ENCODE data around the gene SYNPR. TPM values are rescaled to one million over a fixed set of nuclear protein-coding genes. Genes with fewer than 3 reads are reported as not detected.

SYNPR gene
- total RNA-seq, 1 donor, result not detected

GRCh38 chr3:63450023-63450422, 171.9 kb downstream of the SYNPR start:
- Histone ChIP-seq H3K4me1 (ENCODE audit: insufficient read depth, low read length) (no peaks in the 10 kb centered on the region), H3K27me3 (ENCODE audit: insufficient read depth, low read length) (no peaks in the 10 kb centered on the region), H3K9me3 (ENCODE audit: low read depth, low read length) (no peaks in the 10 kb centered on the region), H3K4me3 (ENCODE audit: low read length) (no peak overlapping the region)

- H3K4me3 ChIP-seq (ENCODE audit: low read length), result no peak overlapping the region
- H3K4me1 ChIP-seq (ENCODE audit: insufficient read depth, low read length), result no peaks in the 10 kb centered on the region
- H3K9me3 ChIP-seq (ENCODE audit: low read depth, low read length), result no peaks in the 10 kb centered on the region
- H3K27me3 ChIP-seq (ENCODE audit: insufficient read depth, low read length), result no peaks in the 10 kb centered on the region
Observed at GRCh38 chr3:63450634-63451363, 172.7 kb downstream of the SYNPR start.

- H3K4me3 ChIP-seq (ENCODE audit: low read length), result no peak overlapping the region
- H3K9me3 ChIP-seq (ENCODE audit: low read depth, low read length), result no peaks in the 10 kb centered on the region
- no peaks in the 10 kb centered on the region for H3K27me3 ChIP-seq (ENCODE audit: insufficient read depth, low read length)
Observed at GRCh38 chr3:63456901-63457300, 178.8 kb downstream of the SYNPR start.

GRCh38 chr3:63458405-63458804, 180.3 kb downstream of the SYNPR start:
- Histone ChIP-seq H3K27me3 (ENCODE audit: insufficient read depth, low read length) (no peaks in the 10 kb centered on the region), H3K9me3 (ENCODE audit: low read depth, low read length) (no peaks in the 10 kb centered on the region), H3K4me3 (ENCODE audit: low read length) (no peak overlapping the region), H3K4me1 (ENCODE audit: insufficient read depth, low read length) (no peaks in the 10 kb centered on the region)

More at GRCh38 chr3:63456901-63457300, 178.8 kb downstream of the SYNPR start:
- H3K4me1 ChIP-seq (ENCODE audit: insufficient read depth, low read length), result no peaks in the 10 kb centered on the region

GRCh38 chr3:63462732-63463131, 184.6 kb downstream of the SYNPR start:
- no peaks in the 10 kb centered on the region for H3K9me3 ChIP-seq (ENCODE audit: low read depth, low read length)
- no peaks in the 10 kb centered on the region for H3K27me3 ChIP-seq (ENCODE audit: insufficient read depth, low read length)
- H3K4me3 ChIP-seq (ENCODE audit: low read length), result no peak overlapping the region
- H3K4me1 ChIP-seq (ENCODE audit: insufficient read depth, low read length), result no peaks in the 10 kb centered on the region

- Histone ChIP-seq H3K27me3 (ENCODE audit: insufficient read depth, low read length) (no peaks in the 10 kb centered on the region), H3K4me1 (ENCODE audit: insufficient read depth, low read length) (no peaks in the 10 kb centered on the region), H3K9me3 (ENCODE audit: low read depth, low read length) (no peaks in the 10 kb centered on the region), H3K4me3 (ENCODE audit: low read length) (no peak overlapping the region)
Observed at GRCh38 chr3:63467392-63467791, 189.3 kb downstream of the SYNPR start.

GRCh38 chr3:63470745-63471144, 192.6 kb downstream of the SYNPR start:
- Histone ChIP-seq H3K27me3 (ENCODE audit: insufficient read depth, low read length) (no peaks in the 10 kb centered on the region), H3K4me1 (ENCODE audit: insufficient read depth, low read length) (no peaks in the 10 kb centered on the region), H3K4me3 (ENCODE audit: low read length) (no peak overlapping the region), H3K9me3 (ENCODE audit: low read depth, low read length) (no peaks in the 10 kb centered on the region)

- Histone ChIP-seq H3K4me1 (ENCODE audit: insufficient read depth, low read length) (no peaks in the 10 kb centered on the region), H3K9me3 (ENCODE audit: low read depth, low read length) (no peaks in the 10 kb centered on the region), H3K4me3 (ENCODE audit: low read length) (no peak overlapping the region), H3K27me3 (ENCODE audit: insufficient read depth, low read length) (no peaks in the 10 kb centered on the region)
Observed at GRCh38 chr3:63471781-63472180, 193.7 kb downstream of the SYNPR start.

- Histone ChIP-seq H3K4me1 (ENCODE audit: insufficient read depth, low read length) (no peaks in the 10 kb centered on the region), H3K9me3 (ENCODE audit: low read depth, low read length) (no peaks in the 10 kb centered on the region), H3K4me3 (ENCODE audit: low read length) (no peak overlapping the region), H3K27me3 (ENCODE audit: insufficient read depth, low read length) (no peaks in the 10 kb centered on the region)
Observed at GRCh38 chr3:63473641-63474166, 195.6 kb downstream of the SYNPR start.

- H3K4me3 ChIP-seq (ENCODE audit: low read length), result no peak overlapping the region
- no peaks in the 10 kb centered on the region for H3K27me3 ChIP-seq (ENCODE audit: insufficient read depth, low read length)
- H3K4me1 ChIP-seq (ENCODE audit: insufficient read depth, low read length), result no peaks in the 10 kb centered on the region
- H3K9me3 ChIP-seq (ENCODE audit: low read depth, low read length), result no peaks in the 10 kb centered on the region
Observed at GRCh38 chr3:63474828-63475518, 196.9 kb downstream of the SYNPR start.

GRCh38 chr3:63477494-63478129, 199.5 kb downstream of the SYNPR start:
- no peaks in the 10 kb centered on the region for H3K27me3 ChIP-seq (ENCODE audit: insufficient read depth, low read length)
- H3K4me3 ChIP-seq (ENCODE audit: low read length), result no peak overlapping the region
- H3K9me3 ChIP-seq (ENCODE audit: low read depth, low read length), result no peaks in the 10 kb centered on the region
- no peaks in the 10 kb centered on the region for H3K4me1 ChIP-seq (ENCODE audit: insufficient read depth, low read length)

- H3K9me3 ChIP-seq (ENCODE audit: low read depth, low read length), result no peaks in the 10 kb centered on the region
- H3K4me1 ChIP-seq (ENCODE audit: insufficient read depth, low read length), result no peaks in the 10 kb centered on the region
- no peaks in the 10 kb centered on the region for H3K27me3 ChIP-seq (ENCODE audit: insufficient read depth, low read length)
- no peak overlapping the region for H3K4me3 ChIP-seq (ENCODE audit: low read length)
Observed at GRCh38 chr3:63478990-63479660, 201.0 kb downstream of the SYNPR start.

GRCh38 chr3:63479661-63480035, 201.5 kb downstream of the SYNPR start:
- Histone ChIP-seq H3K4me1 (ENCODE audit: insufficient read depth, low read length) (no peaks in the 10 kb centered on the region), H3K4me3 (ENCODE audit: low read length) (no peak overlapping the region), H3K9me3 (ENCODE audit: low read depth, low read length) (no peaks in the 10 kb centered on the region), H3K27me3 (ENCODE audit: insufficient read depth, low read length) (no peaks in the 10 kb centered on the region)

- no peaks in the 10 kb centered on the region for H3K4me1 ChIP-seq (ENCODE audit: insufficient read depth, low read length)
- H3K27me3 ChIP-seq (ENCODE audit: insufficient read depth, low read length), result no peaks in the 10 kb centered on the region
- H3K9me3 ChIP-seq (ENCODE audit: low read depth, low read length), result no peaks in the 10 kb centered on the region
- no peak overlapping the region for H3K4me3 ChIP-seq (ENCODE audit: low read length)
Observed at GRCh38 chr3:63481627-63482026, 203.5 kb downstream of the SYNPR start.

GRCh38 chr3:63482341-63482740, 204.2 kb downstream of the SYNPR start:
- Histone ChIP-seq H3K4me1 (ENCODE audit: insufficient read depth, low read length) (no peaks in the 10 kb centered on the region), H3K9me3 (ENCODE audit: low read depth, low read length) (no peaks in the 10 kb centered on the region), H3K4me3 (ENCODE audit: low read length) (no peak overlapping the region), H3K27me3 (ENCODE audit: insufficient read depth, low read length) (no peaks in the 10 kb centered on the region)

Data from mononuclear cell (primary cell).